ENCODE measurements around the gene SUN2.

The SUN2 gene

DNA sequence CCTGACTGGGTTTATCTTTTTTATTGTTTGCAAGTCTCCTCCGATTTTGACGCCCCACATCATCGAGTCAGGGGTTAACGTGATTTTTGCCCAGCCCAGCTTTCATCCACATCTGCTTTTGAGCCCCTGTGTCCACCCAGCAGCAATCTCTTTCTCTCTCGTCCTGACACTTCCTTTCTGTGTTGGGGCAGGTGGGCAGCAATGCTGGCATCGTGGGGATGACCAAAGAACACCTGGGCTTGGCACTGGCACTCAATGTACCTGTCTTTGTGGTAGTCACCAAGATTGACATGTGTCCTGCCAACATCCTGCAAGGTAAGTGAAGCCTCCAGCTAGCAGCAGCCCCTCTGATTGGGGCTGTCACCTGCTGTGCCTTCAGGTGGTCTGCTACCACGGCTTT, 34.2 kb downstream of the SUN2 start:
- Histone ChIP-seq H3K4me1 (ENCODE audit: control insufficient read depth, insufficient read depth, low read length) (peaks cover 7% of the 10 kb centered on the region), H3K9me3 (ENCODE audit: control insufficient read depth, insufficient read depth, low read depth, low read length) (no peaks in the 10 kb centered on the region), H3K27ac (ENCODE audit: extremely low read depth, low read depth, low read length) (no peak overlapping the region), H3K4me3 (ENCODE audit: low read depth, low read length) (no peak overlapping the region), H3K36me3 (ENCODE audit: control insufficient read depth in 2 of 2, insufficient read depth in 1 of 2, low read length in 2 of 2) (peaks cover 43 to 89% of the 10 kb centered on the region in 2 experiments)
- POLR2A ChIA-PET, result interaction anchor here (5.3 kb wide), 1 partner anchor 12 kb away, joined by 23 read pairs; no protein-coding TSS in a partner anchor
- CTCF ChIA-PET, result interaction anchor here (0.5 to 2.1 kb wide), 3 partner anchors 12 to 47 kb away, joined by 3 to 11 read pairs (median 3); no protein-coding TSS in a partner anchor
- TF ChIP-seq ZNF830 (tag by site-specific recombination; IDR thresholded peaks at IDR 0.05; ENCODE audit: low read depth) (no peak), ZNF747 (tag by site-specific recombination; IDR thresholded peaks at IDR 0.05) (no peak), SP7 (tag by site-specific recombination; IDR thresholded peaks at IDR 0.05) (no peak), SCRT2 (tag by site-specific recombination; IDR thresholded peaks at IDR 0.05) (no peak), PBX3 (CRISPR knock-in tag; IDR thresholded peaks at IDR 0.05) (no peak), HOXD13 (CRISPR knock-in tag; IDR thresholded peaks at IDR 0.05; ENCODE audit: borderline replicate concordance) (no peak), ZNF26 (tag by site-specific recombination; IDR thresholded peaks at IDR 0.05) (no peak), ZNF639 (tag by site-specific recombination; IDR thresholded peaks at IDR 0.05) (no peak), SETDB1 (IDR thresholded peaks at IDR 0.05; ENCODE audit: insufficient read length, low read length) (no peak), KLF7 (tag by site-specific recombination; IDR thresholded peaks at IDR 0.05; ENCODE audit: borderline replicate concordance) (no peak)

DNA sequence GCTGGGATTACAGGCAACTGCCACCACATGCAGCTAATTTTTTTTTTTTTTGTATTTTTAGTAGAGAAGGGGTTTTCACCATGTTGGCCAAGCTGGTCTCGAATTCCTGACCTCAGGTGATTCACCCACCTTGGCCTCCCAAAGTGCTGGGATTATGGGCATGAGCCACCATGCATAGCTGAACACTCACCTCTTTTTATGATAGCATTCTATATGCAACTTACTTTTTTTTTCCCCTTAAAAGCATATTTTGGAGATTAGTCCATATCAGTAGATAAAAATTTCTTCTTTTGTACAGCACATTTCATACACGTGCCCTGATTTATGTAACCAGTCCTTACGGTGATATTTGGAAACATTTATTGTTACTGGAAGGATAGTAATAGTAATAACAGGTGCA, 35.4 kb downstream of the SUN2 start:
- ChIA-PET POLR2A (no interaction called here), CTCF (interaction anchor here (0.6 to 2.1 kb wide), 3 partner anchors 13 to 703 kb away, joined by 3 to 11 read pairs (median 4); no protein-coding TSS in a partner anchor)
- peaks cover 40 to 89% of the 10 kb centered on the region in 2 experiments for H3K36me3 ChIP-seq (ENCODE audit: control insufficient read depth in 2 of 2, insufficient read depth in 1 of 2, low read length in 2 of 2)

GRCh38 chr22:38719196-38719595, 36.6 kb downstream of the SUN2 start:
- Histone ChIP-seq H3K36me3 (ENCODE audit: control insufficient read depth in 2 of 2, insufficient read depth in 1 of 2, low read length in 2 of 2) (peaks cover 30 to 81% of the 10 kb centered on the region in 2 experiments), H3K4me3 (ENCODE audit: low read depth, low read length) (no peak overlapping the region), H3K27ac (ENCODE audit: extremely low read depth, low read depth, low read length) (no peak overlapping the region), H3K9me3 (ENCODE audit: control insufficient read depth, insufficient read depth, low read depth, low read length) (no peaks in the 10 kb centered on the region), H3K4me1 (ENCODE audit: control insufficient read depth, insufficient read depth, low read length) (peaks cover 12% of the 10 kb centered on the region)
- CTCF ChIA-PET, result interaction anchor here (1.1 to 2.7 kb wide), 3 partner anchors 12 to 37 kb away, joined by 4 to 19 read pairs (median 5); partner anchors contain the start of gene TOMM22
- POLR2A ChIA-PET, result interaction anchor here (0.7 kb wide), 1 partner anchor 12 kb away, joined by 8 read pairs; no protein-coding TSS in a partner anchor
- TF ChIP-seq ZFP41 (tag by site-specific recombination; IDR thresholded peaks at IDR 0.05; ENCODE audit: borderline replicate concordance) (no peak), ZNF138 (tag by site-specific recombination; IDR thresholded peaks at IDR 0.05; ENCODE audit: borderline replicate concordance) (no peak), ZNF571 (tag by site-specific recombination; IDR thresholded peaks at IDR 0.05) (no peak), ZSCAN23 (tag by site-specific recombination; IDR thresholded peaks at IDR 0.05) (no peak), ZNF391 (tag by site-specific recombination; IDR thresholded peaks at IDR 0.05; ENCODE audit: borderline replicate concordance, low read depth) (no peak), ZNF837 (tag by site-specific recombination; IDR thresholded peaks at IDR 0.05) (no peak), ZFP69B (tag by site-specific recombination; IDR thresholded peaks at IDR 0.05) (no peak), ZNF658 (tag by site-specific recombination; IDR thresholded peaks at IDR 0.05) (no peak), ZNF335 (tag by site-specific recombination; conservative IDR thresholded peaks at IDR 0.05) (no peak), ZNF639 (tag by site-specific recombination; IDR thresholded peaks at IDR 0.05) (no peak), ZNF677 (tag by site-specific recombination; IDR thresholded peaks at IDR 0.05) (no peak), ZNF548 (tag by site-specific recombination; IDR thresholded peaks at IDR 0.05) (no peak)
- TF ChIP-seq, protein P1, sequence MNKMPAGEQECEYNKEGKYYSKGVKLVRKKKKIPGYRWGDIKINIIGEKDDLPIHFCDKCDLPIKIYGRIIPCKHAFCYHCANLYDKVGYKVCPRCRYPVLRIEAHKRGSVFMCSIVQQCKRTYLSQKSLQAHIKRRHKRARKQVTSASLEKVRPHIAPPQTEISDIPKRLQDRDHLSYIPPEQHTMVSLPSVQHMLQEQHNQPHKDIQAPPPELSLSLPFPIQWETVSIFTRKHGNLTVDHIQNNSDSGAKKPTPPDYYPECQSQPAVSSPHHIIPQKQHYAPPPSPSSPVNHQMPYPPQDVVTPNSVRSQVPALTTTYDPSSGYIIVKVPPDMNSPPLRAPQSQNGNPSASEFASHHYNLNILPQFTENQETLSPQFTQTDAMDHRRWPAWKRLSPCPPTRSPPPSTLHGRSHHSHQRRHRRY (tag by site-specific recombination; IDR thresholded peaks at IDR 0.05), result no peak

More for the DNA sequence above, 35.4 kb downstream of the SUN2 start:
- Histone ChIP-seq H3K9me3 (ENCODE audit: control insufficient read depth, insufficient read depth, low read depth, low read length) (no peaks in the 10 kb centered on the region), H3K27ac (ENCODE audit: extremely low read depth, low read depth, low read length) (no peak overlapping the region), H3K4me3 (ENCODE audit: low read depth, low read length) (no peak overlapping the region), H3K4me1 (ENCODE audit: control insufficient read depth, insufficient read depth, low read length) (peaks cover 7% of the 10 kb centered on the region)
- TF ChIP-seq ZBTB26 (tag by site-specific recombination; optimal IDR thresholded peaks at IDR 0.05) (no peak), ZSCAN23 (tag by site-specific recombination; IDR thresholded peaks at IDR 0.05) (no peak)

All from HEK293 (cell line).